IMR-90 (cell line): ENCODE data around the gene MMD. TPM values are rescaled to one million over a fixed set of nuclear protein-coding genes. Genes with fewer than 3 reads are reported as not detected.

Experiments used
- ATAC-seq: fragments of 200-7000 bp; cut with Tn5 transposase; 2 replicates; pipeline ENCODE4 v1.9.1; 2020; ENCODE audit warnings: low read depth, mild to moderate bottlenecking, moderate library complexity
- BruUV-seq: library from RNA; stranded (reverse); fragments of 400-500 nt; replicated peaks from 2 replicates; lab custom pipeline; 2021; lab: Mats Ljungman, UMichigan
- CTCF ChIA-PET: fragments of 300-600 bp; formaldehyde crosslinking; extraction: SDS; loops from one replicate; lab custom pipeline; 2021; ENCODE audit warnings: antibody characterized with exemption; lab: Yijun Ruan, JAX
- POLR2A ChIA-PET: fragments of 300-600 bp; sonication (Branson Sonifier 250); formaldehyde crosslinking; loops from one replicate; lab custom pipeline; 2022; ENCODE audit warnings: antibody characterized with exemption; ENCODE audit not compliant: unreplicated experiment; lab: Charles Lee
- DNase-seq: peaks from one replicate; pipeline ENCODE4 v3.0.0; 2013
- H2AFZ ChIP-seq: replicated peaks from 2 replicates; pipeline ENCODE3; 2013; ENCODE audit warnings: low read length, mild to moderate bottlenecking; ENCODE audit not compliant: poor library complexity
- H2AK5ac ChIP-seq: 2 replicates; pipeline ENCODE4 v1.6.1; 2013; ENCODE audit warnings: low read depth, low read length, inconsistent platforms
- H2AK9ac ChIP-seq: replicated peaks from 2 replicates; pipeline ENCODE3; 2013; ENCODE audit warnings: mild to moderate bottlenecking, low read depth, low read length, moderate library complexity; ENCODE audit not compliant: poor library complexity
- H2BK120ac ChIP-seq: 2 replicates; pipeline ENCODE4 v1.6.1; 2013; ENCODE audit warnings: low read depth, low read length, inconsistent platforms
- H2BK15ac ChIP-seq: 3 replicates; pipeline ENCODE4 v1.6.1; 2013; ENCODE audit warnings: low read depth, low read length, inconsistent platforms
- H2BK20ac ChIP-seq: 2 replicates; pipeline ENCODE4 v1.6.1; 2013; ENCODE audit warnings: low read depth, mild to moderate bottlenecking, inconsistent platforms, low read length, moderate library complexity
- H2BK5ac ChIP-seq: 2 replicates; pipeline ENCODE4 v1.6.1; 2013; ENCODE audit warnings: mild to moderate bottlenecking, low read depth, low read length, inconsistent platforms; ENCODE audit not compliant: poor library complexity, severe bottlenecking
- H3K14ac ChIP-seq: replicated peaks from 2 replicates; pipeline ENCODE4 v1.6.1; 2013; ENCODE audit warnings: low read depth, low read length, inconsistent platforms
- H3K18ac ChIP-seq: 2 replicates; pipeline ENCODE4 v1.6.1; 2013; ENCODE audit warnings: low read depth, low read length, control low read depth
- H3K23ac ChIP-seq: 2 replicates; pipeline ENCODE4 v1.6.1; 2013; ENCODE audit warnings: low read depth, low read length, inconsistent platforms
- H3K27ac ChIP-seq: 2 replicates; pipeline ENCODE4 v1.5.1; 2013; ENCODE audit warnings: mild to moderate bottlenecking, control low read depth, low read length; ENCODE audit not compliant: insufficient read depth
- H3K27me3 ChIP-seq: 2 replicates; pipeline ENCODE4 v1.6.1; 2013; ENCODE audit warnings: low read length; ENCODE audit not compliant: control insufficient read depth, insufficient read depth
- H3K36me3 ChIP-seq: 2 replicates; pipeline ENCODE4 v1.6.1; 2013; ENCODE audit warnings: low read length, mixed read lengths; ENCODE audit not compliant: control insufficient read depth, insufficient read depth
- H3K4ac ChIP-seq: 2 replicates; pipeline ENCODE4 v1.6.1; 2013; ENCODE audit warnings: low read depth, low read length, inconsistent platforms
- H3K4me1 ChIP-seq: 2 replicates; pipeline ENCODE4 v1.6.1; 2013; ENCODE audit warnings: low read length, mixed read lengths; ENCODE audit not compliant: control insufficient read depth, insufficient read depth
- H3K4me2 ChIP-seq: 2 replicates; pipeline ENCODE4 v1.6.1; 2013; ENCODE audit warnings: low read depth, mild to moderate bottlenecking, control low read depth, low read length, moderate library complexity
- H3K4me3 ChIP-seq: 2 replicates; pipeline ENCODE4 v1.5.1; 2013; ENCODE audit warnings: low read depth, mild to moderate bottlenecking, control low read depth, low read length, moderate library complexity; ENCODE audit not compliant: insufficient read depth
- H3K56ac ChIP-seq: 2 replicates; pipeline ENCODE4 v1.6.1; 2013; ENCODE audit warnings: low read length, inconsistent platforms; ENCODE audit not compliant: insufficient read depth; ENCODE audit errors: extremely low read depth
- H3K79me1 ChIP-seq, 2 experiments: 2 replicates each; pipeline ENCODE4 v1.6.1; 2013; ENCODE audit warnings: low read length in 2 of 2, inconsistent platforms in 1 of 2, low read depth in 1 of 2
- H3K9ac ChIP-seq: 2 replicates; pipeline ENCODE4 v1.6.1; 2013; ENCODE audit warnings: low read depth, low read length, control low read depth
- H3K9me1 ChIP-seq: 2 replicates; pipeline ENCODE4 v1.6.1; 2013; ENCODE audit warnings: low read length, inconsistent platforms; ENCODE audit not compliant: insufficient read depth
- H3K9me3 ChIP-seq: 2 replicates; pipeline ENCODE4 v1.6.1; 2013; ENCODE audit warnings: low read length; ENCODE audit not compliant: control insufficient read depth, insufficient read depth
- H4K20me1 ChIP-seq: 2 replicates; pipeline ENCODE4 v1.6.1; 2013; ENCODE audit warnings: low read length, inconsistent platforms; ENCODE audit not compliant: insufficient read depth
- H4K5ac ChIP-seq: 2 replicates; pipeline ENCODE4 v1.6.1; 2013; ENCODE audit warnings: mild to moderate bottlenecking, low read depth, low read length, control low read depth
- H4K8ac ChIP-seq, 2 experiments: 2 replicates each; pipeline ENCODE4 v1.6.1; 2013; ENCODE audit warnings: low read depth in 2 of 2, low read length in 2 of 2, control low read depth in 1 of 2, inconsistent platforms in 1 of 2
- H4K91ac ChIP-seq: 2 replicates; pipeline ENCODE4 v1.6.1; 2013; ENCODE audit warnings: low read depth, low read length, inconsistent platforms; ENCODE audit not compliant: insufficient read depth
- BHLHE40 ChIP-seq: fragments of 150-350 bp; IDR thresholded peaks from 2 replicates; pipeline ENCODE4 v1.6.1; 2016; ENCODE audit warnings: mild to moderate bottlenecking, low read depth, low read length
- FOS ChIP-seq: fragments of 150-350 bp; IDR thresholded peaks from 2 replicates; pipeline ENCODE4 v1.6.1; 2016; ENCODE audit warnings: low read depth, low read length
- NFE2L2 ChIP-seq: fragments of 150-350 bp; IDR thresholded peaks from 2 replicates; pipeline ENCODE4 v1.6.1; 2016; ENCODE audit warnings: low read depth, mild to moderate bottlenecking, low read length
- RFX5 ChIP-seq: IDR thresholded peaks from 2 replicates; pipeline ENCODE4 v1.8.0; 2012; ENCODE audit warnings: low read depth, mild to moderate bottlenecking, low read length, moderate library complexity
- SMC3 ChIP-seq: fragments of 150-350 bp; IDR thresholded peaks from 2 replicates; pipeline ENCODE4 v1.6.1; 2016; ENCODE audit warnings: low read depth, mild to moderate bottlenecking, antibody characterized with exemption, low read length, moderate library complexity
- WGBS, 2 experiments: methylation state at CpG; one replicate each; pipeline versions ENCODE4 v1.1.5 to v1.1.7; 2013; ENCODE audit warnings: missing lambda C conversion rate in 2 of 2; ENCODE audit not compliant: insufficient read length in 1 of 2; ENCODE audit errors: extremely low coverage in 2 of 2; 5-methylcytosine and 5-hydroxymethylcytosine counted together
- dilution Hi-C: fragments of 300-500 bp; cut with HindIII; formaldehyde crosslinking; loops from one replicate; pipeline ENCODE4 v1.14.3; 2018; ENCODE audit warnings: low sequenced_read_pairs; ENCODE audit not compliant: unreplicated experiment
- in situ Hi-C: fragments of 300-500 bp; cut with MboI; formaldehyde crosslinking; loops from 3 replicates; pipeline ENCODE4 v1.14.3; 2019; ENCODE audit warnings: low sequenced_read_pairs, inconsistent platforms, mixed read lengths
- intact Hi-C: fragments of 100-400 bp; cut with micrococcal nuclease; formaldehyde crosslinking; loops from 2 replicates; pipeline ENCODE4 v1.10.0; 2022
- polyA plus RNA-seq, 3 experiments: library from polyadenylated mRNA; depleted of rRNA; stranded (reverse); fragments of >200 nt; gene quantifications; 2 replicates each; pipeline ENCODE4 v1.2.3, GENCODE V29; 2012; ENCODE audit warnings: low replicate concordance in 1 of 3
- total RNA-seq: library from RNA; depleted of rRNA; stranded (reverse); fragments of >200 nt; gene quantifications from 2 replicates; pipeline ENCODE4 v1.2.3, GENCODE V29; 2012
- TF ChIP-seq, protein P1 (sequence below): fragments of 150-350 bp; IDR thresholded peaks from 2 replicates; pipeline ENCODE4 v1.6.1; 2016; ENCODE audit warnings: low read depth, mild to moderate bottlenecking, low read length, moderate library complexity, borderline replicate concordance
- TF ChIP-seq, protein P2 (sequence below): conservative IDR thresholded peaks from 2 replicates; pipeline ENCODE4 v1.5.1; 2012; ENCODE audit warnings: mild to moderate bottlenecking, low read depth, low read length, improper control_type of control experiment

MMD gene
- total and polyA plus RNA-seq, 2 of the 4 experiments (the other 2 are of a cell fraction) = 6.3 to 7.0 TPM

DNA sequence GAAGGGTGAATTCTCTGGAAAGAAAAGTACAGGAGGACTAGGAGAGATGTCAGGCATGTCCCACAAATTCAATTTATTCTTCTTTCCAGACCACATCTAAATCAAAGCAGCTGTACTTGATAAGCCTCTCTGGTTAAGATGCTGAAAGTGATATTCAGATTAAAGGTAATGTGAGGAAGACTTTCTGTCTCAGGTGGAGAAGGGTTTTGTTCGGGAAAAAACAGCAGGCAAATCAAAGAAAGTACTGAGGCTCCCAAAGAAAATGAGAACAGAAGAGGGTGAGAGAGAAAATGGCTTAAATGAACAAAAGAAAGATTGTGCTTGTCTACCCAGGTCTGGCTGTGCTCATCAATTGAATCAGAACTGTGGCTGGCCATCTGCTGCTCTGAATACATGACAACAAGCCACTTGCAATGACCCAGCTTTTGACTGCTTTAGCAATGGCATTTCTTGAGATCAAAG lies 55.6 kb downstream of the MMD start:
- Histone ChIP-seq H3K9ac (no peak overlapping the region), H3K79me1 (no peaks in the 10 kb centered on the region), H3K18ac (no peak overlapping the region), H3K4me3 (no peak overlapping the region), H3K36me3 (no peaks in the 10 kb centered on the region), H2AK9ac (no peak overlapping the region), H2BK5ac (no peak overlapping the region), H3K27me3 (peaks cover 3% of the 10 kb centered on the region), H3K23ac (no peak overlapping the region), H2BK120ac (no peak overlapping the region), H4K91ac (no peak overlapping the region), H3K14ac (no peak overlapping the region), H3K4ac (no peak overlapping the region), H3K9me3 (no peaks in the 10 kb centered on the region), H4K8ac (no peak overlapping the region), H3K4me2 (no peak overlapping the region), H4K5ac (no peak overlapping the region), H3K4me1 (no peaks in the 10 kb centered on the region), H3K9me1 (no peaks in the 10 kb centered on the region), H2AK5ac (no peak overlapping the region), H3K27ac (no peak overlapping the region), H2BK15ac (no peak overlapping the region), H2BK20ac (no peak overlapping the region), H2AFZ (no peak overlapping the region), H4K20me1 (no peaks in the 10 kb centered on the region), H3K56ac (no peak overlapping the region)
- in situ Hi-C loops (no loop called here), intact Hi-C loops (no loop called here), dilution Hi-C loops (no loop called here)
- DNase-seq = no peak
- 40% methylated on average over 1 of the region's 1 CpG; no CpG with 5 or more reads in 1 of the 2 experiments for WGBS, 2 experiments
- ATAC-seq = no peak
- TF ChIP-seq NFE2L2 (no peak), FOS (no peak), BHLHE40 (no peak), SMC3 (no peak), RFX5 (no peak)
- TF ChIP-seq, protein P1, sequence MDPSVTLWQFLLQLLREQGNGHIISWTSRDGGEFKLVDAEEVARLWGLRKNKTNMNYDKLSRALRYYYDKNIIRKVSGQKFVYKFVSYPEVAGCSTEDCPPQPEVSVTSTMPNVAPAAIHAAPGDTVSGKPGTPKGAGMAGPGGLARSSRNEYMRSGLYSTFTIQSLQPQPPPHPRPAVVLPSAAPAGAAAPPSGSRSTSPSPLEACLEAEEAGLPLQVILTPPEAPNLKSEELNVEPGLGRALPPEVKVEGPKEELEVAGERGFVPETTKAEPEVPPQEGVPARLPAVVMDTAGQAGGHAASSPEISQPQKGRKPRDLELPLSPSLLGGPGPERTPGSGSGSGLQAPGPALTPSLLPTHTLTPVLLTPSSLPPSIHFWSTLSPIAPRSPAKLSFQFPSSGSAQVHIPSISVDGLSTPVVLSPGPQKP = no peak
- TF ChIP-seq, protein P2, sequence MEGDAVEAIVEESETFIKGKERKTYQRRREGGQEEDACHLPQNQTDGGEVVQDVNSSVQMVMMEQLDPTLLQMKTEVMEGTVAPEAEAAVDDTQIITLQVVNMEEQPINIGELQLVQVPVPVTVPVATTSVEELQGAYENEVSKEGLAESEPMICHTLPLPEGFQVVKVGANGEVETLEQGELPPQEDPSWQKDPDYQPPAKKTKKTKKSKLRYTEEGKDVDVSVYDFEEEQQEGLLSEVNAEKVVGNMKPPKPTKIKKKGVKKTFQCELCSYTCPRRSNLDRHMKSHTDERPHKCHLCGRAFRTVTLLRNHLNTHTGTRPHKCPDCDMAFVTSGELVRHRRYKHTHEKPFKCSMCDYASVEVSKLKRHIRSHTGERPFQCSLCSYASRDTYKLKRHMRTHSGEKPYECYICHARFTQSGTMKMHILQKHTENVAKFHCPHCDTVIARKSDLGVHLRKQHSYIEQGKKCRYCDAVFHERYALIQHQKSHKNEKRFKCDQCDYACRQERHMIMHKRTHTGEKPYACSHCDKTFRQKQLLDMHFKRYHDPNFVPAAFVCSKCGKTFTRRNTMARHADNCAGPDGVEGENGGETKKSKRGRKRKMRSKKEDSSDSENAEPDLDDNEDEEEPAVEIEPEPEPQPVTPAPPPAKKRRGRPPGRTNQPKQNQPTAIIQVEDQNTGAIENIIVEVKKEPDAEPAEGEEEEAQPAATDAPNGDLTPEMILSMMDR = no peak
- ChIA-PET POLR2A (no interaction called here), CTCF (interaction anchor here (1.2 kb wide), 1 partner anchor 148 kb away, joined by 6 read pairs; no protein-coding TSS in a partner anchor)
- BruUV-seq = no TSS peak
